B cell (primary cell): Measurements from ENCODE around the gene DAZL. TPM values are rescaled to one million over a fixed set of nuclear protein-coding genes. Genes with fewer than 3 reads are reported as not detected.

Experiments
- ATAC-seq: fragments of 200-7000 bp; cut with Tn5 transposase; one replicate; pipeline ENCODE4 v1.10.0; 2021; ENCODE audit warnings: low read depth, mild to moderate bottlenecking, moderate number of reproducible peaks, moderate library complexity
- CTCF ChIA-PET: fragments of 350-600 bp; sonication (Branson Sonifier 250); formaldehyde crosslinking; loops from one replicate; lab custom pipeline; 2021; ENCODE audit warnings: antibody characterized with exemption, inconsistent platforms; lab: Charles Lee
- POLR2A ChIA-PET: fragments of 350-600 bp; sonication (Branson Sonifier 250); formaldehyde crosslinking; loops from one replicate; lab custom pipeline; 2021; ENCODE audit warnings: antibody characterized with exemption; lab: Charles Lee
- DNase-seq: peaks from one replicate; pipeline ENCODE4 v3.0.0; 2013
- H2AFZ ChIP-seq: 2 replicates; pipeline ENCODE4 v1.6.1; 2012; ENCODE audit warnings: mild to moderate bottlenecking, low read depth, low read length; ENCODE audit not compliant: insufficient read depth, poor library complexity, severe bottlenecking
- H3K27ac ChIP-seq, 2 donors: 1 replicate in 1 of 2; 2 replicates in 1 of 2; pipeline ENCODE4 v1.5.1; 2012 to 2013; ENCODE audit warnings: low read length in 2 of 2, mild to moderate bottlenecking in 2 of 2, moderate library complexity in 1 of 2
- H3K27me3 ChIP-seq, 4 experiments: fragments of 200-600 bp in 1 of 4; sonication (generic) in 1 of 4; replicated peaks in 1 of 4; 1 replicate in 2 of 4; 2 replicates in 2 of 4; pipeline versions ENCODE4 v1.6.1 to v1.7.0; 2013 to 2016; ENCODE audit warnings: low read length in 3 of 4, mild to moderate bottlenecking in 2 of 4, mixed read lengths in 1 of 4, moderate library complexity in 1 of 4; ENCODE audit not compliant: insufficient read depth in 4 of 4, control insufficient read depth in 3 of 4; ENCODE audit errors: control extremely low read depth in 1 of 4
- H3K36me3 ChIP-seq, 2 experiments: replicated peaks in 1 of 2; 1 replicate in 1 of 2; 2 replicates in 1 of 2; pipeline versions ENCODE4 v1.6.1 to v1.7.1; 2013; ENCODE audit warnings: low read length in 1 of 2; ENCODE audit not compliant: insufficient read depth in 2 of 2, control insufficient read depth in 1 of 2; ENCODE audit errors: control extremely low read depth in 1 of 2, extremely low read depth in 1 of 2
- H3K4me1 ChIP-seq, 2 donors: fragments of 200-600 bp in 1 of 2; sonication (generic) in 1 of 2; 1 replicate in 1 of 2; 2 replicates in 1 of 2; pipeline versions ENCODE4 v1.5.1 to v1.6.1; 2013 to 2017; ENCODE audit warnings: low read length in 2 of 2; ENCODE audit not compliant: control insufficient read depth in 2 of 2, insufficient read depth in 2 of 2
- H3K4me2 ChIP-seq: replicated peaks from 2 replicates; pipeline ENCODE3; 2012; ENCODE audit warnings: mild to moderate bottlenecking, low read depth, low read length; ENCODE audit not compliant: poor library complexity, severe bottlenecking
- H3K4me3 ChIP-seq, 5 experiments: fragments of 200-600 bp in 1 of 5; sonication (generic) in 1 of 5; 1 replicate in 3 of 5; 2 replicates in 2 of 5; pipeline versions ENCODE4 v1.5.1 to v1.7.0; 2011 to 2016; ENCODE audit warnings: low read length in 4 of 5, mild to moderate bottlenecking in 4 of 5, low read depth in 2 of 5, control low read depth in 1 of 5, moderate library complexity in 1 of 5; ENCODE audit not compliant: insufficient read depth in 1 of 5; ENCODE audit errors: control extremely low read depth in 1 of 5, extremely low read depth in 1 of 5
- H3K79me2 ChIP-seq: fragments of 200-600 bp; sonication (generic); one replicate; pipeline ENCODE4 v1.6.0; 2016; ENCODE audit warnings: low read length; ENCODE audit not compliant: control insufficient read depth, insufficient read depth
- H3K9ac ChIP-seq: fragments of 200-600 bp; sonication (generic); 2 replicates; pipeline ENCODE4 v1.6.1; 2017; ENCODE audit warnings: mild to moderate bottlenecking, low read length, moderate library complexity
- H3K9me3 ChIP-seq, 3 donors: one replicate each; pipeline versions ENCODE4 v1.6.1 to v1.7.1; 2013; ENCODE audit warnings: low read length in 2 of 3; ENCODE audit not compliant: control insufficient read depth in 2 of 3, insufficient read depth in 1 of 3; ENCODE audit errors: control extremely low read depth in 1 of 3
- H4K20me1 ChIP-seq: 2 replicates; pipeline ENCODE4 v1.6.0; 2012; ENCODE audit warnings: mild to moderate bottlenecking, low read length; ENCODE audit not compliant: insufficient read depth, control insufficient read depth, poor library complexity, severe bottlenecking
- H3K27ac Mint-ChIP-seq: one replicate; pipeline ENCODE4 v1.8.0; 2021; ENCODE audit warnings: mixed read lengths
- H3K27me3 Mint-ChIP-seq: one replicate; pipeline ENCODE4 v1.8.0; 2021; ENCODE audit warnings: mixed read lengths
- H3K4me1 Mint-ChIP-seq: one replicate; pipeline ENCODE4 v1.8.0; 2021; ENCODE audit warnings: mixed read lengths
- H3K4me3 Mint-ChIP-seq: one replicate; pipeline ENCODE4 v1.8.0; 2021; ENCODE audit warnings: mixed read lengths
- H3K9me3 Mint-ChIP-seq: one replicate; pipeline ENCODE4 v1.8.0; 2022; ENCODE audit warnings: mixed read lengths; ENCODE audit not compliant: insufficient read depth
- EZH2 ChIP-seq: IDR thresholded peaks from 2 replicates; pipeline ENCODE4 v1.6.1; 2012; ENCODE audit warnings: borderline replicate concordance, low read depth, mild to moderate bottlenecking, moderate library complexity, low read length; ENCODE audit not compliant: insufficient read depth, poor library complexity, severe bottlenecking
- WGBS: methylation state at CpG from one replicate; pipeline ENCODE4 v1.1.5; 2013; ENCODE audit warnings: missing lambda C conversion rate; ENCODE audit not compliant: insufficient coverage; 5-methylcytosine and 5-hydroxymethylcytosine counted together
- intact Hi-C: fragments of 100-400 bp; cut with micrococcal nuclease; formaldehyde crosslinking; loops from one replicate; pipeline ENCODE4 v1.10.0; 2022
- polyA plus RNA-seq: library from polyadenylated mRNA; depleted of rRNA; stranded (reverse); fragments of >200 nt; gene quantifications from 2 replicates; pipeline ENCODE4 v1.2.3, GENCODE V29; 2012
- total RNA-seq, 2 donors: library from RNA; stranded (reverse); fragments of 120-200 nt in 1 of 2; gene quantifications; 1 replicate in 1 of 2; 2 replicates in 1 of 2; pipeline versions ENCODE4 v1.2.3 to v1.2.4, GENCODE V29; 2013 to 2022
- TF ChIP-seq, protein P1 (sequence below): fragments of 200-600 bp; IDR thresholded peaks from one replicate; pipeline ENCODE4 v1.8.0; 2022; ENCODE audit warnings: antibody characterized with exemption, mild to moderate bottlenecking

The DAZL gene
- total and polyA plus RNA-seq, 2 donors (not counting 1 experiment from before 2014, with no cell fraction given) = 1.3 TPM; not detected in 1

GRCh38 chr3:16654976-16655375, 49.8 kb upstream of the DAZL start:
- Histone ChIP-seq H3K27me3 (no peaks in the 10 kb centered on the region), H3K36me3 (no peaks in the 10 kb centered on the region), H3K9me3 (no peaks in the 10 kb centered on the region), H3K79me2 (no peaks in the 10 kb centered on the region), H3K27ac (no peak overlapping the region), H3K4me2 (no peak overlapping the region), H2AFZ (no peak overlapping the region), H3K9ac (no peak overlapping the region), H3K4me1 (no peaks in the 10 kb centered on the region), H3K4me3 (no peak overlapping the region), H4K20me1 (no peaks in the 10 kb centered on the region)
- H3K9me3 Mint-ChIP-seq = no peaks in the 10 kb centered on the region
- DNase-seq (no peak), ATAC-seq (no peak)
- TF ChIP-seq EZH2 = no peak
- TF ChIP-seq, protein P1, sequence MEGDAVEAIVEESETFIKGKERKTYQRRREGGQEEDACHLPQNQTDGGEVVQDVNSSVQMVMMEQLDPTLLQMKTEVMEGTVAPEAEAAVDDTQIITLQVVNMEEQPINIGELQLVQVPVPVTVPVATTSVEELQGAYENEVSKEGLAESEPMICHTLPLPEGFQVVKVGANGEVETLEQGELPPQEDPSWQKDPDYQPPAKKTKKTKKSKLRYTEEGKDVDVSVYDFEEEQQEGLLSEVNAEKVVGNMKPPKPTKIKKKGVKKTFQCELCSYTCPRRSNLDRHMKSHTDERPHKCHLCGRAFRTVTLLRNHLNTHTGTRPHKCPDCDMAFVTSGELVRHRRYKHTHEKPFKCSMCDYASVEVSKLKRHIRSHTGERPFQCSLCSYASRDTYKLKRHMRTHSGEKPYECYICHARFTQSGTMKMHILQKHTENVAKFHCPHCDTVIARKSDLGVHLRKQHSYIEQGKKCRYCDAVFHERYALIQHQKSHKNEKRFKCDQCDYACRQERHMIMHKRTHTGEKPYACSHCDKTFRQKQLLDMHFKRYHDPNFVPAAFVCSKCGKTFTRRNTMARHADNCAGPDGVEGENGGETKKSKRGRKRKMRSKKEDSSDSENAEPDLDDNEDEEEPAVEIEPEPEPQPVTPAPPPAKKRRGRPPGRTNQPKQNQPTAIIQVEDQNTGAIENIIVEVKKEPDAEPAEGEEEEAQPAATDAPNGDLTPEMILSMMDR = no peak
- peaks cover under 1% of the 10 kb centered on the region for H3K4me1 Mint-ChIP-seq
- no peak overlapping the region for H3K4me3 Mint-ChIP-seq
- ChIA-PET CTCF (interaction anchor here (1.0 to 1.1 kb wide), 2 partner anchors 46 to 47 kb away, joined by 3 read pairs; no protein-coding TSS in a partner anchor), POLR2A (no interaction called here)
- H3K27ac Mint-ChIP-seq = no peak overlapping the region
- peaks cover 7% of the 10 kb centered on the region for H3K27me3 Mint-ChIP-seq
- intact Hi-C loops = no loop called here
- WGBS = no CpG with 5 or more reads among the region's 1 CpG

DNA sequence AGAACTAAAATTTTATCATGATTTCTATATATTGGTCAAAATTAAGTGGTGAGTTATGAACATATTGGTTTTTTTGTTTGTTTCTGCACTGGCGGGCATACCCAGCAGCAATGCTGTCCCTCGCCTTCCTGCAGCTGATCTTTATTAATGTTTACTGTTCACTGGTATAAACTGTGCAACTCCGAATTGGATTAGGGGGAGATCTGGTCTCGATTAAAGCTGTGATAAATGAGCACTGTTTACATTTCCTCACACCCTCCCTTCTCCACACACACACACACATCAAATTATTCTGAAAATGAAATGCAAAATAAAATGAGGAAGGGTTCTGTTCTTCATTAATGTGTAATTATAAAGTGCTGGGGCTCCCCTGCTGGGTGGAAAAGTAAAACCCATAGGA, 48.5 kb upstream of the DAZL start:
- Mint-ChIP-seq H3K27ac (no peak overlapping the region), H3K4me3 (no peak overlapping the region), H3K4me1 (peaks cover 2% of the 10 kb centered on the region), H3K9me3 (no peaks in the 10 kb centered on the region), H3K27me3 (peaks cover 4% of the 10 kb centered on the region)
- Histone ChIP-seq H3K36me3 (no peaks in the 10 kb centered on the region), H2AFZ (no peak overlapping the region), H4K20me1 (no peaks in the 10 kb centered on the region), H3K9me3 (no peaks in the 10 kb centered on the region), H3K79me2 (no peaks in the 10 kb centered on the region), H3K27me3 (no peaks in the 10 kb centered on the region), H3K4me2 (no peak overlapping the region), H3K27ac (no peak overlapping the region), H3K4me1 (no peaks in the 10 kb centered on the region), H3K9ac (no peak overlapping the region), H3K4me3 (no peak overlapping the region)
- no peak for DNase-seq
- no CpG with 5 or more reads among the region's 4 CpGs for WGBS
- TF ChIP-seq EZH2 = no peak
- TF ChIP-seq, protein P1 = no peak
- no peak for ATAC-seq
- ChIA-PET CTCF (interaction anchor here (1.1 kb wide), 1 partner anchor 45 kb away, joined by 3 read pairs; no protein-coding TSS in a partner anchor), POLR2A (no interaction called here)
- intact Hi-C loops = no loop called here
